Prostate gland (tissue), 2 donors: ENCODE results near the gene HRC. TPM values are rescaled to one million over a fixed set of nuclear protein-coding genes. Genes with fewer than 3 reads are reported as not detected.

ENCODE experiments used
- DNase-seq: peaks from one replicate; pipeline ENCODE4 v3.0.0-alpha.2; 2019; ENCODE audit warnings: low spot score
- H3K27ac ChIP-seq, 2 donors: fragments of 200-600 bp; sonication (generic); 2 replicates each; pipeline ENCODE4 v1.5.1; 2017 to 2019
- H3K27me3 ChIP-seq: fragments of 200-600 bp; sonication (generic); replicated peaks from 2 replicates; pipeline ENCODE4 v1.5.1; 2019; ENCODE audit not compliant: insufficient read depth
- H3K36me3 ChIP-seq, 2 donors: fragments of 200-600 bp; sonication (generic); 1 replicate in 1 of 2; 2 replicates in 1 of 2; pipeline versions ENCODE4 v1.5.1 to v1.8.1; 2017 to 2019
- H3K4me1 ChIP-seq: fragments of 200-600 bp; sonication (generic); replicated peaks from 2 replicates; pipeline ENCODE4 v1.5.1; 2019
- H3K4me3 ChIP-seq, 2 donors: fragments of 200-600 bp; sonication (generic); 2 replicates each; pipeline ENCODE4 v1.5.1; 2017 to 2019
- H3K9me3 ChIP-seq: fragments of 200-600 bp; sonication (generic); 2 replicates; pipeline ENCODE4 v1.5.1; 2017
- POLR2A ChIP-seq: fragments of 450-650 bp; IDR thresholded peaks from one replicate; pipeline ENCODE4 v1.6.1; 2016; ENCODE audit warnings: antibody characterized with exemption, mild to moderate bottlenecking
- POLR2AphosphoS5 ChIP-seq: sonication (generic); formaldehyde crosslinking; IDR thresholded peaks from one replicate; pipeline ENCODE4 v1.6.1; 2017; ENCODE audit warnings: antibody characterized with exemption
- WGBS: methylation state at CpG from one replicate; pipeline ENCODE4 v1.1.5; 2018; 5-methylcytosine and 5-hydroxymethylcytosine counted together
- intact Hi-C: fragments of 100-400 bp; cut with DNase I; formaldehyde crosslinking; loops from one replicate; pipeline ENCODE4 v1.14.2; 2022
- total RNA-seq, 2 donors: library from RNA; depleted of rRNA; stranded (reverse); fragments of >200 nt; gene quantifications; one replicate each; pipeline ENCODE4 v1.1.0, GENCODE V29; 2016
- TF ChIP-seq, protein P1 (sequence below), 4 experiments: fragments of 200-600 bp in 2 of 4; fragments of 450-650 bp in 2 of 4; sonication (generic) in 2 of 4; IDR thresholded peaks; 1 replicate in 3 of 4; 2 replicates in 1 of 4; pipeline ENCODE4 v1.5.1; 2016 to 2019; ENCODE audit warnings: antibody characterized with exemption in 4 of 4, mild to moderate bottlenecking in 2 of 4, moderate library complexity in 2 of 4

Gene HRC
- total RNA-seq, 2 donors from 2014 or later, result 3.8 to 6.7 TPM

DNA sequence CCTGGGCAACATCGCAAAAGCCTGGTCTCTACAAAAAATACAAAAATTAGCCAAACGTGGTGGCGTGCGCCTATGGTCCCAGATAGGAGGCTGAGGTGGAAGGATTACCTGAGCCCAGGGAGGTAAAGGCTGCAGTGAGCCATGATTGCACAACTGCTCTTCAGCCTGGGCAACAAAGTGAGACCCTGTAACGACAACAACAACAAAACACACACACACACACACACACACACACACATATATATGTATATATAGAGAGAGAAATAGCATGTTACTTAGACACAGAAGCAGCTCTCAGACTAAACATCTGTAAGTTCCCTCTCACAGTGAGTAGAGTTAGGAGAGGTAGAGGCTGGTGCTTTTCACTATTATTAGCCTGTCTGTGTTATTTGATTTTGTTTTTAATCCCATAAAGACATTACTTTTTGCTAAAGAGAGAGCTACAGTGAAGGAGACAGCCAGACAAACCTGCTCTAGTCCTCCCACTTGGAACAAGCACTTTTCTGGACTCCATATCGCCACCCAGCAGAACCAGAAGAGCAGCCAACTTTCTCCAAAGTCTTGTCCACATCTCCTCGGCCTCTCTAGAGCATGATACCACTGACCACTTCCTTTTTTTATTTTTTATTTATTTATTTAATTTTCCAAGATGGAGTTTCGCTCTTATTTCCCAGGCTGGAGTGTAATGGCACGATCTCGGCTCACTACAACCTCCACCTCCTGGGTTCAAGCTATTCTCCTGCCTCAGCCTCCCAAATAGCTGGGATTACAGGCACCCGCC, 43.8 kb downstream of the HRC start:
- DNase-seq, result no peak
- H3K36me3 ChIP-seq, result peaks cover 12 to 15% of the 10 kb centered on the region in 2 donors
- intact Hi-C loops, result no loop called here
- 74% methylated on average over 11 of the region's 11 CpGs for WGBS
- no peaks in the 10 kb centered on the region for H3K9me3 ChIP-seq
- H3K4me1 ChIP-seq, result no peaks in the 10 kb centered on the region
- no peak overlapping the region for H3K4me3 ChIP-seq
- no peak overlapping the region for H3K27ac ChIP-seq
- H3K27me3 ChIP-seq, result no peaks in the 10 kb centered on the region
- peak; percentile 36 for TF ChIP-seq POLR2AphosphoS5
- no peak for TF ChIP-seq POLR2A
- TF ChIP-seq, protein P1, sequence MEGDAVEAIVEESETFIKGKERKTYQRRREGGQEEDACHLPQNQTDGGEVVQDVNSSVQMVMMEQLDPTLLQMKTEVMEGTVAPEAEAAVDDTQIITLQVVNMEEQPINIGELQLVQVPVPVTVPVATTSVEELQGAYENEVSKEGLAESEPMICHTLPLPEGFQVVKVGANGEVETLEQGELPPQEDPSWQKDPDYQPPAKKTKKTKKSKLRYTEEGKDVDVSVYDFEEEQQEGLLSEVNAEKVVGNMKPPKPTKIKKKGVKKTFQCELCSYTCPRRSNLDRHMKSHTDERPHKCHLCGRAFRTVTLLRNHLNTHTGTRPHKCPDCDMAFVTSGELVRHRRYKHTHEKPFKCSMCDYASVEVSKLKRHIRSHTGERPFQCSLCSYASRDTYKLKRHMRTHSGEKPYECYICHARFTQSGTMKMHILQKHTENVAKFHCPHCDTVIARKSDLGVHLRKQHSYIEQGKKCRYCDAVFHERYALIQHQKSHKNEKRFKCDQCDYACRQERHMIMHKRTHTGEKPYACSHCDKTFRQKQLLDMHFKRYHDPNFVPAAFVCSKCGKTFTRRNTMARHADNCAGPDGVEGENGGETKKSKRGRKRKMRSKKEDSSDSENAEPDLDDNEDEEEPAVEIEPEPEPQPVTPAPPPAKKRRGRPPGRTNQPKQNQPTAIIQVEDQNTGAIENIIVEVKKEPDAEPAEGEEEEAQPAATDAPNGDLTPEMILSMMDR (IDR thresholded peaks at IDR 0.05), result no peak

DNA sequence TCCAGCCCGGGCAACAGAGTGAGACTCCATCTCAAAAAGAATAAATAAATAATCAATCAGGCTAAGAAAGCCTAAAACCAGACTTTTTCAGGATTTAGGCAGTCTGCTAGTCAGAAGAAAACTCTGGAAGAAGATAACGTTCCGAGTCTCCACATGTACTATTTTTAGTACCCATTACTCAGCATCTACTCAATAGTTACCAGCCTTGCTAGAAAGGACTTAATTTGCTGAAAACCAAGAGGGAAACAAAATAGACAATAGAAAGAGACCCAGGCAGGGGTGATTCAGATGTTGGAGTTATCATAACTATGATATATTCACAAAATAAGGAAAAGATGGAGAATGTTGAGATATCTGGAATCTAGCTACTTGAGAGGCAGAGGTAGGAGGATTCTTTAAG, 44.6 kb downstream of the HRC start:
- H3K36me3 ChIP-seq, result peaks cover 12 to 15% of the 10 kb centered on the region in 2 donors
- TF ChIP-seq POLR2AphosphoS5 (no peak), POLR2A (no peak)
- TF ChIP-seq, protein P1 (IDR thresholded peaks at IDR 0.05), result no peak
- WGBS, result 41% methylated on average over 3 of the region's 3 CpGs
- no peaks in the 10 kb centered on the region for H3K27me3 ChIP-seq
- H3K9me3 ChIP-seq, result no peaks in the 10 kb centered on the region
- no peak overlapping the region for H3K4me3 ChIP-seq
- H3K27ac ChIP-seq, result no peak overlapping the region
- intact Hi-C loops, result no loop called here
- DNase-seq, result no peak
- no peaks in the 10 kb centered on the region for H3K4me1 ChIP-seq

DNA sequence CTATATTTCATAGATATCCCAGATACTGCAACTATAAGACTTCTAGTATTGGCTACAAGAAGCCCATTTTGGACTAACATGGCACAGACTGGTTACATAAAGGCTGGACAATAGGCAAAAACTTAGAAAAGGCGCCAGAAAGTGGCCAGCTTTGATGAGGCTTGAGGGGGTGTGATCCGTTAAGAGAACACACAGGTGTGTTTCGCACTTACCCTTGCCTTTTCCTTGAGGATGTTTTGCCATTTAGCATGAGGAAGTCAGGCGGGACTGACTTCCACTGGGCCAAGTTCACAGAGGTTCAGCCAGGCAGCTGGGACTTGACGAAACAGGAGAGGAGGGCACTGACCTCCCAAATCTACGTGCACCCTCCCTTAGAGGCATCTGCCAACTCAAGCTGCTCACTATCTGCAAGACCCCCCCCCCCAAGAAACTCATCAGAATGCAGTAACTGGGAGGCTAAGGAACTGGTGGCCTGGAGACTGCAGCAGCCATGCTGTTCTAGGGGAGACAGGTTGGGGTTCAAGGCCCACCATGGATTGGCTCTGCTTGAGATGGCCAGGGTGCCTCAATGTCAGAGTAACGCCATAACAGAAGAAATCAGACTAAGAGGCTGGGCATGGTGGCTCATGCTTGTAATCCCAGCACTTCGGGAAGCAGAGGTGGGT, 45.5 kb downstream of the HRC start:
- H3K27ac ChIP-seq, result no peak overlapping the region
- no peak for DNase-seq

DNA sequence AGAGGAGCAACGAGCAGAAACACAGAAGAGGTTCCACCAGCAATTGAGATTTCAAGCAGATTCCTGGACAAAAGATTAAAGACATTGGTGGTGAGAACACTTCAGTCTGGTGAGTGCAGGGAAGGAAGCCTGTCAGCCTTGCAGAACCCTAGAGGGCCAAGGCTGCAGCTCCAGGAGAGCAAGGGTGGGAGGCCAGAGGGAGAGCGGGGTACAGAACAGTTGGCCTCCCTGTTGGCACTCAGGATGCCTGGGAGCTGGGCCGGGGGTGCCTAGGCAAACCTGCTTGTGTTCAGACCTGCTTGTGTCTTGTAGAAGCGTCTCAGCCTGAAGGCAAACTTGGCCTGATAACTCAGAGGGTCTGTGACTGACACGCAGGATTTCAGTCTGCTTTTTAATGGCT, 46.1 kb downstream of the HRC start:
- intact Hi-C loops, result no loop called here
- no peaks in the 10 kb centered on the region for H3K27me3 ChIP-seq
- peaks cover 12 to 23% of the 10 kb centered on the region in 2 donors for H3K36me3 ChIP-seq
- no peaks in the 10 kb centered on the region for H3K9me3 ChIP-seq
- no peak overlapping the region for H3K27ac ChIP-seq
- TF ChIP-seq POLR2A, result no peak
- TF ChIP-seq, protein P1 (IDR thresholded peaks at IDR 0.05), result no peak
- TF ChIP-seq POLR2AphosphoS5, result no peak
- 67% methylated on average over 5 of the region's 5 CpGs for WGBS
- DNase-seq, result no peak
- no peaks in the 10 kb centered on the region for H3K4me1 ChIP-seq
- H3K4me3 ChIP-seq, result no peak overlapping the region

More for the DNA sequence above, 45.5 kb downstream of the HRC start:
- H3K4me3 ChIP-seq, result no peak overlapping the region
- 84% methylated on average over 8 of the region's 8 CpGs for WGBS
- peaks cover 12 to 20% of the 10 kb centered on the region in 2 donors for H3K36me3 ChIP-seq
- no peaks in the 10 kb centered on the region for H3K27me3 ChIP-seq
- no peaks in the 10 kb centered on the region for H3K9me3 ChIP-seq
- TF ChIP-seq POLR2AphosphoS5 (no peak), POLR2A (no peak)
- TF ChIP-seq, protein P1 (IDR thresholded peaks at IDR 0.05), result no peak
- intact Hi-C loops, result no loop called here
- H3K4me1 ChIP-seq, result no peaks in the 10 kb centered on the region
